KOPT-K1 (cell line): ENCODE results near the gene GNAL.
"Not testable (repeated sequence)": the region's sequence is repeated elsewhere in the genome, so short reads cannot be mapped to it uniquely, and the experiment has no call there.

Experiments used
- H3K27ac ChIP-seq: fragments of 200-600 bp; sonication (generic); 2 replicates; pipeline ENCODE4 v1.5.1; 2016; ENCODE audit warnings: antibody characterized with exemption, mild to moderate bottlenecking, low read depth, low read length; ENCODE audit not compliant: poor library complexity, severe bottlenecking
- H3K36me3 ChIP-seq: fragments of 200-600 bp; sonication (generic); 2 replicates; pipeline ENCODE4 v1.5.1; 2017; ENCODE audit warnings: antibody characterized with exemption, mild to moderate bottlenecking, low read length, moderate library complexity; ENCODE audit not compliant: insufficient read depth
- H3K9me3 ChIP-seq: fragments of 200-600 bp; sonication (generic); 2 replicates; pipeline ENCODE4 v1.5.1; 2017; ENCODE audit warnings: antibody characterized with exemption, low read length, mild to moderate bottlenecking; ENCODE audit not compliant: insufficient read depth, poor library complexity, severe bottlenecking

Gene GNAL

GRCh38 chr18:11847811-11848210 lies 158.7 kb downstream of the GNAL start:
- Histone ChIP-seq H3K27ac (no peak overlapping the region), H3K36me3 (no peaks in the 10 kb centered on the region), H3K9me3 (no peaks in the 10 kb centered on the region)

DNA sequence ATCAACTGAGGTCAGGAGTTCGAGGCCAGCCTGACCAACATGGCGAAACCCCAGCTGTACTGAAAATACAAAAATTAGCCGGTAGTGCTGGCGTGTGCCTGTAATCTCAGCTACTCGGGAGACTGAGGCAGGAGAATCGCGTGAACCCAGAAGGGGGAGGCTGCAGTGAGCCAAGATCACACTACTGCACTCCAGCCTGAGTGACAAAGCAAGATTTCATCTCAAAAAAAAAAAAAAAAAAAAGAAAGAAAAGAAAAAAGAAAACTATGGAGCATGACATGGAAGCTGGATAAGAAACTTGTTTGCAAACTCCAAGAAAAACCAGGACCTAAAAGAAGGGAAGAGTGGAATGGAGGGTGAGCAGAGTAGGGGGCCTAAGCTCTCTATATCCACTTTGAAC lies 160.2 kb downstream of the GNAL start:
- H3K27ac ChIP-seq: no peak overlapping the region
- peaks cover 6% of the 10 kb centered on the region; the same call in 1 of the 2 replicates for H3K36me3 ChIP-seq
- H3K9me3 ChIP-seq: no peaks in the 10 kb centered on the region

- Histone ChIP-seq H3K9me3 (no peaks in the 10 kb centered on the region), H3K36me3 (peaks cover 10% of the 10 kb centered on the region), H3K27ac (no peak overlapping the region)
These were observed 161.0 kb downstream of the GNAL start for GRCh38 chr18:11849841-11850634.

GRCh38 chr18:11850821-11851145 lies 161.7 kb downstream of the GNAL start:
- Histone ChIP-seq H3K27ac (peak overlapping the region; percentile 69), H3K36me3 (peaks cover 11% of the 10 kb centered on the region), H3K9me3 (no peaks in the 10 kb centered on the region)

DNA sequence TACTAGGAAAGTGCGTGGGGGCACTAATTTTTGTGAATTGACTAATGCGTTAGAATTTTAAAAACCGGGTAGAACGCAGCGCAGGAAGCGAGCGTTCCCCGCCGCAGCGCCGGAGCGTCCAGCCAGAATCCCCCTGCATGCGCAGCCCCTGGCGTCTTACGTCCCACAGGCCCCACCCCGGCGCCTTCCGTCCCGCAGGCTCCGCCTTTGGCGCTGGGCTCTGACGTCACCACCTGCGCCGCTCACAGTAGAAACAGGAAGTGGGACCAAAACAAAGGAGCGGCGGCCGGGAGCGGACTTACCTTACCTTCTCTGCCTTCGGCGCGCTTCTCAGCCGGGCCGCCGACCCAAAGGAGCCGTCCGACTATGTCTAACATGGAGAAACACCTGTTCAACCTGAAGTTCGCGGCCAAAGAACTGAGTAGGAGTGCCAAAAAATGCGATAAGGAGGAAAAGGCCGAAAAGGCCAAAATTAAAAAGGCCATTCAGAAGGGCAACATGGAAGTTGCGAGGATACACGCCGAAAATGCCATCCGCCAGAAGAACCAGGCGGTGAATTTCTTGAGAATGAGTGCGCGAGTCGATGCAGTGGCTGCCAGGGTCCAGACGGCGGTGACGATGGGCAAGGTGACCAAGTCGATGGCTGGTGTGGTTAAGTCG lies 162.2 kb downstream of the GNAL start, which contains the start of gene CHMP1B:
Gene CHMP1B (plus strand): TSS at position 268 of the 660 bp plus-strand sequence. CDS start 99 bp downstream, at position 367.
- H3K27ac ChIP-seq: peak within 1 kb of the TSS; percentile 69
- peaks cover 11% of the 10 kb centered on the region for H3K36me3 ChIP-seq
- H3K9me3 ChIP-seq: no peaks in the 10 kb centered on the region

DNA sequence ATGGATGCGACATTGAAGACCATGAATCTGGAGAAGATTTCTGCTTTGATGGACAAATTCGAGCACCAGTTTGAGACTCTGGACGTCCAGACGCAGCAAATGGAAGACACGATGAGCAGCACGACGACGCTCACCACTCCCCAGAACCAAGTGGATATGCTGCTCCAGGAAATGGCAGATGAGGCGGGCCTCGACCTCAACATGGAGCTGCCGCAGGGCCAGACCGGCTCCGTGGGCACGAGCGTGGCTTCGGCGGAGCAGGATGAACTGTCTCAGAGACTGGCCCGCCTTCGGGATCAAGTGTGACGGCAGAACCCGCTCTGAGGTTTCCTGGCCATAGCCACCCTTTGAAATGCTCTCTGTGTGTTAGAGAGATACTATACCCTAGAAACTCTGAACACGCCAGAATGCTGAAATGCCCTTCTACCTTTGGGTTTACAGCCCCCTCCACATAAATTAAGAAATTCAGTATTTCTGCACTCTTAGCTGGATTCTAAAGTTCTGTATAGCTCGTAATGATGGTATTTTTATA lies 162.8 kb downstream of the GNAL start:
- Histone ChIP-seq H3K36me3 (peaks cover 11% of the 10 kb centered on the region), H3K9me3 (no peaks in the 10 kb centered on the region), H3K27ac (peak overlapping the region; percentile 69)

- peaks cover 11% of the 10 kb centered on the region for H3K36me3 ChIP-seq
- not testable (repeated sequence) for H3K27ac ChIP-seq, H3K9me3 ChIP-seq
These were observed 165.5 kb downstream of the GNAL start for GRCh38 chr18:11854554-11854953.

DNA sequence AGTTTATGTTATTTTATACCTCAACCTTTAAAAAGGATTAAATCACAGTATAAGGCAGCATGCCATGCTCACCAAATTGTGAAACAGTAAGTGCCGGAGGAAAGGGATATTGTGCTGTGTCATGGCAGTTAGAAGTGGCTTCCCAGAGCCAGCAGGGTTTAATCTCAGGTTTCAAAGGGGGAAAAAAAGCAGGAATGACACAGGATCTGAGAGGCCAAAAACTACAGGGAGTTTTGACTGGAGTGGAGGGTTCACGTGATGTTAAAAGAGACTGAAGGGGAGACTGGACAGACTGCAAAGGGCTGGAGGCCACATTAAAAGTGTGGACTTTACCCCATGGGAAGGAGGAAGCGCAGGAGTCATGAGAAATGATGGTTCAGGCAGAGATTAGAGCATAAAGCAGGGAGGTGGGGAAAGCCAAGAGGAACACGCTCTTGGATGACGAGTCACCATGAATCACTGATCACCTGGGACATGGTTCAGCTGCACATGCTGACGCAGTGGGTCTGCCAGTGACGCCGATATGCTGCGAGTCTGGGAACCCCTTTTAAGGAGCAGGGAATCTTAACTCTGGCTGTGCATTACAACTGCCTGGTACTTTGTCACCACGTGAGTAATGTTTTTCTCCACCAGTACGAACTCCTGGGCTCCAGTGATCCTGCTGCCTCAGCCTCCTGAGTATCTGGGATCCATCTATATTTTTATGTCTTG lies 168.3 kb downstream of the GNAL start:
- no peak overlapping the region for H3K27ac ChIP-seq
- H3K36me3 ChIP-seq: peaks cover 11% of the 10 kb centered on the region
- H3K9me3 ChIP-seq: no peaks in the 10 kb centered on the region

- Histone ChIP-seq H3K36me3 (peaks cover 6% of the 10 kb centered on the region; the same call in 1 of the 2 replicates), H3K27ac (no peak overlapping the region), H3K9me3 (no peaks in the 10 kb centered on the region)
These were observed 170.3 kb downstream of the GNAL start for GRCh38 chr18:11859282-11859830.

DNA sequence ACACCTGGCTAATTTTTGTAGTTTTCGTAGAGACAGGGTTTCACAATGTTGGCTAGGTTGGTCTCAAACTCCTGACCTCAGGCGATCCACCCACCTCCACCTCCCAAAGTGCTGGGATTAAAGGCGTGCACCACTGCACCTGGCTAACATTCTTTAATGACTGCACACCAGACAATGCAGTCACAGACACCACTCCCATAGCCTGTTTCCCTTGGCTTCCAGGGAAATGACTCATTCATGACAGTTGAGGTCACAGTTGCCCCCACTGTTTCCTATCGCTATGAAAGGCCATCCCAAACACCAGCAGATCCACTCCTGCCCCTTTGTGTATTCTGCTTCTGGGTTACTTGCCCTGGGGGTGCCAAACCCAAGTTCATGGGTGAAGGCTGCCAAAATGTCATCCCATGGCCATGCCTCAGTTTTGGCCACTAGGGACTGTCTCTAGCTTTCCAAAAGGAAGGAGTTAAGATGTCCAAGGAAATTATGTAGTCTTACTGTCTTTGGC lies 170.9 kb downstream of the GNAL start:
- no peaks in the 10 kb centered on the region for H3K9me3 ChIP-seq
- H3K27ac ChIP-seq: no peak overlapping the region

DNA sequence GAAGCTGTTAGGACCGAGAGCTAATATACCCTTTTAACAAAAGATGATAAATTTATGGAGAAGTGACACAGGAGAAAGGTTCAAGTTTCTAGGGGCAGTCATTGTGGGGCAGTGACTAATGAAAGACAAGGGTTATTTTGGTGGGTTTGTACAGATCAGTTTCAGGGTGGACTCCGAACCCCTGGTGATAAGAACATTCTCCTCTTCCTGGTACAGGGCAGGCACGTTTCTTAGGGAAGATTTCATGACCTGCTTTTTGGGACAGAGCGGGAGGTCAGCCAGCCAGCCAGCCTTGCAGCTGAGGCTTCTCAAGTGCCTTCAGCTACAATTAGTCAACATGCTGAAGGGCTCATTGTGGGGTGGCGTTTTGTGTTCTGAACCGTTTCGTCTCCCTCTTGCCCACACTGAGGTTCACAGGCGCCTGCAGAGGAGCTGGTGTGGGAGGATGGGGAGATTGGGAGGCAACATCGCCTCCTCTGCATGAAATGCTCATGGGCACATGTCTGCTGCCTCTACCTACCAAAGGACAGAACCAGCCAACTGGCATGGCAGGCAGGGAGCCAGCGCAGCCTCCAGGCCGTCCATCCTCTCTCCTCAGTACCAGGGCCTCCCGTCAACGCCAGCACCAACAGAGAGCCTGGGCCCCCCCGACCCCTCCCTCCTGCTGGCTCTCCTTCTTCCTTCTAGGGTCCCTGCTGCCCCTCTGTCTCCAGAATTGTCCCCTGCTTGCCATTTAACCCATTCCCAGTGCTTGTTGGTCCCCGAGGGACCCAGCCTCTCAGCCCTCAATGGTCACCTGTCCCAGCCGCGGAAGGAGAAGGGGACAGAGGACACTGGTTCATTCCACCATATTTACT lies 171.8 kb downstream of the GNAL start:
- no peaks in the 10 kb centered on the region for H3K36me3 ChIP-seq
- H3K9me3 ChIP-seq: no peaks in the 10 kb centered on the region
- no peak overlapping the region for H3K27ac ChIP-seq

More for the DNA sequence above, 170.9 kb downstream of the GNAL start:
- peaks cover 2% of the 10 kb centered on the region; the same call in 1 of the 2 replicates for H3K36me3 ChIP-seq

GRCh38 chr18:11861583-11862288 lies 172.7 kb downstream of the GNAL start:
- Histone ChIP-seq H3K36me3 (no peaks in the 10 kb centered on the region), H3K27ac (no peak overlapping the region), H3K9me3 (no peaks in the 10 kb centered on the region)

DNA sequence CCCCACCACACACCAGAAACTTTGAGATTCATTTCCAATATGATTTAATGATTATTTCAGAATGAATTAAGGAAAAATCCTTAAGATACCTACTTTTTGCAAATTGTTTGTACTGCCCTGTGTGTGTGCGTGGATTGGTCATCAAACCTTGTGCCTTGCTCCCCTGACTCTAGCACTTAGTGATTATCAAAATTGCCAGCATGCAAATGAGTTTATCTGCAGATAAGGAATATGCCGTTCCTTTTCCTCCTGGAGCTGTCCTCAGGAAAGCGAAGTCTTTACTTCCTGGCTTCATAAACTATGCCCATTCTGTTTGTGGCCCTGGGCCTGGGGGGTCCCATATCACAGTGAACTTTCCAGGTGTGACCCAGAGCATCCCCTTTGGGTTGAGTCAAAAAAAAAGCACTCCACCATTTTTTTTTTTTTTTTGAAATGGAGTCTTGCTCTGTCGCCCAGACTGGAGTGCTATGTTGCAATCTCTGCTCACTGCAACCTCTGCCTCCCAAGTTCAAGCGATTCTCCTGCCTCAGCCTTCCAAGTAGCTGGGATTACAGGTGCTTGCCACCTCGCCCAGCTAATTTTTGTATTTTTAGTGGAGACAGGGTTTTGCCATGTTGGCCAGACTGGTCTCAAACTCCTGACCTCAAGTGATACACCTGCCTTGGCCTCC lies 173.5 kb downstream of the GNAL start:
- Histone ChIP-seq H3K27ac (no peak overlapping the region), H3K36me3 (no peaks in the 10 kb centered on the region), H3K9me3 (no peaks in the 10 kb centered on the region)
